CD14-positive monocyte (primary cell): Measurements from ENCODE around the gene DMBX1. TPM values are rescaled to one million over a fixed set of nuclear protein-coding genes. Genes with fewer than 3 reads are reported as not detected.
A peak's percentile ranks its signal among the peaks of the same experiment; 100 is the strongest.

Source experiments
- DNase-seq, 3 donors: peaks; one replicate each; pipeline ENCODE4 v3.0.0-alpha.2; 2011 to 2022
- H2AFZ ChIP-seq: 2 replicates; pipeline ENCODE4 v1.6.0; 2012; ENCODE audit warnings: mild to moderate bottlenecking, low read depth, low read length, inconsistent platforms; ENCODE audit not compliant: insufficient read depth, poor library complexity, severe bottlenecking
- H3K27ac ChIP-seq, 2 donors: 1 replicate in 1 of 2; 2 replicates in 1 of 2; pipeline ENCODE4 v1.5.1; 2012 to 2013; ENCODE audit warnings: low read length in 2 of 2, control low read depth in 1 of 2, inconsistent platforms in 1 of 2, low read depth in 1 of 2, mild to moderate bottlenecking in 1 of 2
- H3K27me3 ChIP-seq, 2 donors: one replicate each; pipeline versions ENCODE4 v1.6.0 to v1.6.1; 2011 to 2013; ENCODE audit warnings: low read length in 2 of 2; ENCODE audit not compliant: control insufficient read depth in 2 of 2, insufficient read depth in 2 of 2
- H3K36me3 ChIP-seq, 2 donors: replicated peaks in 1 of 2; 1 replicate in 1 of 2; 2 replicates in 1 of 2; pipeline versions ENCODE4 v1.5.1 to v1.6.1; 2012 to 2013; ENCODE audit warnings: low read length in 2 of 2, control low read depth in 1 of 2, inconsistent platforms in 1 of 2, mild to moderate bottlenecking in 1 of 2; ENCODE audit not compliant: insufficient read depth in 2 of 2, control insufficient read depth in 1 of 2
- H3K4me1 ChIP-seq, 2 donors: 1 replicate in 1 of 2; 2 replicates in 1 of 2; pipeline versions ENCODE4 v1.5.1 to v1.6.1; 2012 to 2013; ENCODE audit warnings: low read length in 2 of 2, control low read depth in 1 of 2, inconsistent platforms in 1 of 2, mild to moderate bottlenecking in 1 of 2, moderate library complexity in 1 of 2; ENCODE audit not compliant: insufficient read depth in 2 of 2, control insufficient read depth in 1 of 2
- H3K4me2 ChIP-seq: replicated peaks from 2 replicates; pipeline ENCODE3; 2012; ENCODE audit warnings: low read length, moderate library complexity, mild to moderate bottlenecking; ENCODE audit not compliant: poor library complexity, severe bottlenecking; ENCODE audit errors: extremely low read depth
- H3K4me3 ChIP-seq, 3 experiments: fragments of 200-600 bp in 1 of 3; sonication (generic) in 1 of 3; replicated peaks in 1 of 3; 1 replicate in 2 of 3; 2 replicates in 1 of 3; pipeline ENCODE4 v1.5.1; 2011 to 2013; ENCODE audit warnings: low read length in 3 of 3, mild to moderate bottlenecking in 3 of 3, control low read depth in 2 of 3, low read depth in 2 of 3, inconsistent platforms in 1 of 3, moderate library complexity in 1 of 3
- H3K79me2 ChIP-seq: 2 replicates; pipeline ENCODE4 v1.6.0; 2012; ENCODE audit warnings: mild to moderate bottlenecking, control low read depth, inconsistent platforms, low read length, moderate library complexity; ENCODE audit not compliant: insufficient read depth
- H3K9ac ChIP-seq: 2 replicates; pipeline ENCODE4 v1.6.0; 2017; ENCODE audit warnings: low read length, mild to moderate bottlenecking; ENCODE audit not compliant: insufficient read depth, poor library complexity, severe bottlenecking
- H3K9me3 ChIP-seq, 2 donors: replicated peaks in 1 of 2; 1 replicate in 1 of 2; 2 replicates in 1 of 2; pipeline versions ENCODE4 v1.5.1 to v1.6.1; 2012 to 2013; ENCODE audit warnings: low read length in 2 of 2, control low read depth in 1 of 2; ENCODE audit not compliant: control insufficient read depth in 1 of 2, insufficient read depth in 1 of 2
- H4K20me1 ChIP-seq: 2 replicates; pipeline ENCODE4 v1.6.0; 2012; ENCODE audit warnings: mild to moderate bottlenecking, low read length, control low read depth, moderate library complexity; ENCODE audit not compliant: insufficient read depth
- H3K27ac Mint-ChIP-seq, 7 donors: one replicate each; pipeline ENCODE4 v1.8.0; 2020; ENCODE audit warnings: mild to moderate bottlenecking in 7 of 7, mixed read lengths in 7 of 7, moderate library complexity in 6 of 7, inconsistent platforms in 2 of 7
- H3K27me3 Mint-ChIP-seq, 3 donors: one replicate each; pipeline ENCODE4 v1.8.0; 2021 to 2022; ENCODE audit warnings: low read depth in 3 of 3, mild to moderate bottlenecking in 3 of 3, mixed read lengths in 3 of 3, moderate library complexity in 3 of 3, inconsistent platforms in 1 of 3
- H3K36me3 Mint-ChIP-seq, 2 donors: one replicate each; pipeline ENCODE4 v1.8.0; 2020; ENCODE audit warnings: mixed read lengths in 2 of 2, inconsistent platforms in 1 of 2, mild to moderate bottlenecking in 1 of 2
- H3K4me1 Mint-ChIP-seq: one replicate; pipeline ENCODE4 v1.8.0; 2020; ENCODE audit warnings: mild to moderate bottlenecking, mixed read lengths
- H3K4me3 Mint-ChIP-seq, 2 donors: one replicate each; pipeline ENCODE4 v1.8.0; 2020; ENCODE audit warnings: mild to moderate bottlenecking in 2 of 2, mixed read lengths in 2 of 2, moderate library complexity in 1 of 2
- H3K9me3 Mint-ChIP-seq, 7 donors: one replicate each; pipeline ENCODE4 v1.8.0; 2020 to 2022; ENCODE audit warnings: mixed read lengths in 7 of 7, mild to moderate bottlenecking in 6 of 7, moderate library complexity in 6 of 7, inconsistent platforms in 2 of 7
- CTCF ChIP-seq: fragments of 200-600 bp; IDR thresholded peaks from one replicate; pipeline ENCODE4 v1.8.0; 2022; ENCODE audit warnings: antibody characterized with exemption, mild to moderate bottlenecking
- WGBS: methylation state at CpG from one replicate; pipeline ENCODE4 v1.1.5; 2013; ENCODE audit warnings: missing lambda C conversion rate; ENCODE audit not compliant: insufficient coverage; 5-methylcytosine and 5-hydroxymethylcytosine counted together
- intact Hi-C, 2 donors: fragments of 100-400 bp; cut with micrococcal nuclease; formaldehyde crosslinking; loops; one replicate each; pipeline versions ENCODE4 v1.15.0 to v1.15.1; 2023
- polyA plus RNA-seq, 3 donors: library from polyadenylated mRNA; depleted of rRNA in 1 of 3; unstranded in 2 of 3; stranded (reverse) in 1 of 3; fragments of 300-500 nt in 2 of 3; fragments of >200 nt in 1 of 3; fragmentation: Illumina TruSeq in 2 of 3; gene quantifications; 1 replicate in 2 of 3; 2 replicates in 1 of 3; pipeline ENCODE4 v1.2.3, GENCODE V29; 2012 to 2021

Gene DMBX1
- polyA plus RNA-seq, 3 donors = not detected

DNA sequence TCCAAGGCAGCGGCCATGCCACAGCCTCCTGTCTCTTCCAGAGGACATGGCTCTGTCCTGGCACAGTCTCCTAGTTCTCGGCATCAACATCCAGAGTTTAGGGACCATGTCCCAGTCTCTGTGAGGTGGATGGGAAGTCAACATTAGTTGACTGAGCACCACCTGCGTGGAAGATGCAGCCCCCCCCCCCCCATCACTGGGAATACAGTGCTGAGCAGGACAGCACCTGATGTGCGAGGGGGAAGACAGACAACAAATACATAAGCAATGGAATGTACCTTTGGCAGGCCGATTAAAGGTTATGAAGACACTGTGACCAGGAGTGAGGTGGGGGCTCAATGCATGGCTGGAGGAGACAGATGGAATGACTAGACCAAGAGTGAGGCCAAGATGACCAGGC, 35.2 kb downstream of the DMBX1 start:
- WGBS = 88% methylated on average over 1 of the region's 5 CpGs
- Mint-ChIP-seq H3K36me3 (no peaks in the 10 kb centered on the region), H3K27ac (no peak overlapping the region), H3K4me3 (no peak overlapping the region), H3K4me1 (peaks cover 10% of the 10 kb centered on the region), H3K9me3 (peaks cover 0 to 4% (median 0%) of the 10 kb centered on the region in 7 donors), H3K27me3 (peaks cover 34 to 60% (median 35%) of the 10 kb centered on the region in 3 donors)
- no peak overlapping the region for H3K9ac ChIP-seq
- no peaks in the 10 kb centered on the region for H3K9me3 ChIP-seq
- no peak overlapping the region for H3K27ac ChIP-seq
- no peaks in the 10 kb centered on the region for H3K79me2 ChIP-seq
- intact Hi-C loops = loop anchor here (5.0 to 10.0 kb wide), 3 partner anchors 118 to 193 kb away; no protein-coding TSS in a partner anchor
- no peak overlapping the region for H3K4me2 ChIP-seq
- H3K27me3 ChIP-seq = peaks cover 0 to 30% of the 10 kb centered on the region in 2 donors
- H3K4me1 ChIP-seq = no peaks in the 10 kb centered on the region
- no peak for DNase-seq
- H3K36me3 ChIP-seq = no peaks in the 10 kb centered on the region
- no peak overlapping the region for H3K4me3 ChIP-seq
- no peak overlapping the region for H2AFZ ChIP-seq
- no peaks in the 10 kb centered on the region for H4K20me1 ChIP-seq
- no peak for TF ChIP-seq CTCF

GRCh38 chr1:46525253-46525983, 35.8 kb downstream of the DMBX1 start:
- Mint-ChIP-seq H3K27me3 (peaks cover 34 to 62% (median 38%) of the 10 kb centered on the region in 3 donors), H3K4me1 (peaks cover 10% of the 10 kb centered on the region), H3K27ac (no peak overlapping the region), H3K9me3 (peaks cover 0 to 4% (median 0%) of the 10 kb centered on the region in 7 donors), H3K4me3 (peak overlapping the region in 1 of 2 donors; percentile 17), H3K36me3 (no peaks in the 10 kb centered on the region)
- no peak overlapping the region for H3K27ac ChIP-seq
- TF ChIP-seq CTCF = no peak
- H3K4me2 ChIP-seq = no peak overlapping the region
- no peaks in the 10 kb centered on the region for H3K4me1 ChIP-seq
- intact Hi-C loops = loop anchor here (5.0 to 10.0 kb wide), 3 partner anchors 118 to 193 kb away; no protein-coding TSS in a partner anchor
- H3K79me2 ChIP-seq = no peaks in the 10 kb centered on the region
- H3K9me3 ChIP-seq = no peaks in the 10 kb centered on the region
- no peak overlapping the region for H3K4me3 ChIP-seq
- no peaks in the 10 kb centered on the region for H3K36me3 ChIP-seq
- no peaks in the 10 kb centered on the region for H4K20me1 ChIP-seq
- peaks cover 0 to 35% of the 10 kb centered on the region in 2 donors for H3K27me3 ChIP-seq
- WGBS = 73% methylated on average over 10 of the region's 13 CpGs
- H3K9ac ChIP-seq = no peak overlapping the region
- no peak overlapping the region for H2AFZ ChIP-seq
- no peak for DNase-seq
